HAP-1 (cell line): ENCODE data around the gene DNAH14.
"Not testable (repeated sequence)": the region's sequence is repeated elsewhere in the genome, so short reads cannot be mapped to it uniquely, and the experiment has no call there.

Experiments
- DNase-seq, 2 experiments: peaks; one replicate each; pipeline ENCODE4 v3.0.0-alpha.2; 2016 to 2020; ENCODE audit warnings: low spot score in 2 of 2
- H3K27me3 ChIP-seq: fragments of 250-450 bp; sonication (Bioruptor Pico); 2 replicates; pipeline ENCODE4 v1.5.1; 2020; ENCODE audit warnings: low read depth, mild to moderate bottlenecking, moderate library complexity
- H3K36me3 ChIP-seq: fragments of 250-450 bp; sonication (Bioruptor Pico); replicated peaks from 2 replicates; pipeline ENCODE4 v1.5.1; 2020; ENCODE audit warnings: mild to moderate bottlenecking
- H3K4me1 ChIP-seq: fragments of 250-450 bp; sonication (Bioruptor Pico); 2 replicates; pipeline ENCODE4 v1.5.1; 2020; ENCODE audit warnings: mild to moderate bottlenecking
- H3K4me3 ChIP-seq: fragments of 250-450 bp; sonication (Bioruptor Pico); 2 replicates; pipeline ENCODE4 v1.5.1; 2020; ENCODE audit warnings: mild to moderate bottlenecking, moderate library complexity
- H3K9me3 ChIP-seq: fragments of 250-450 bp; sonication (Bioruptor Pico); 2 replicates; pipeline ENCODE4 v1.5.1; 2020; ENCODE audit warnings: mild to moderate bottlenecking, moderate library complexity
- in situ Hi-C: fragments of 300-500 bp; cut with MboI; formaldehyde crosslinking; loops from 3 replicates; pipeline ENCODE4 v1.14.3; 2020; ENCODE audit warnings: low sequenced_read_pairs, inconsistent platforms, mixed read lengths

DNAH14 gene

DNA sequence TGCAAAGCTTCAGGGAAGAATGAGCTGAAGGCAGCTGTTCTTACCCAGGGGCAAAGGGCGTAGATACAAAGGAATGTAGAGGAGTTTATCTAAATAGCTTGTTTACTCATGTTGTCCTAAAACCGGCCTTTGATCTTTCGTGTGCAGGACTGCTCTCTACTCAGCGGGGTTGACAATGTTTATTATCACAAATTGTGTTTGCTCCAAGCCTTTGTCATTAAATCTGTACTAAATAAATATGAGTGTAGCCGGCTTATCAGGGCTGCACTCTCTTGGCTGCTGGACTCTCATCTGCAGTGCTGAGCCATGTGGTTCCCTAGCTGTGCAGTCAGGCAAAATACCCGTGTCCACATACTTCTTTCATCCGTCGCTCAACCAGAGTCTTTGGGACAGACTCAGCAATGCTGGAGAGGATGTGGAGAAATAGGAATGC is 299.4 kb downstream of the DNAH14 start:
- no peaks in the 10 kb centered on the region for H3K9me3 ChIP-seq
- no peaks in the 10 kb centered on the region for H3K36me3 ChIP-seq
- no peak overlapping the region for H3K4me3 ChIP-seq
- no peak for DNase-seq
- H3K27me3 ChIP-seq, result no peaks in the 10 kb centered on the region
- no peaks in the 10 kb centered on the region for H3K4me1 ChIP-seq
- in situ Hi-C loops, result no loop called here

DNA sequence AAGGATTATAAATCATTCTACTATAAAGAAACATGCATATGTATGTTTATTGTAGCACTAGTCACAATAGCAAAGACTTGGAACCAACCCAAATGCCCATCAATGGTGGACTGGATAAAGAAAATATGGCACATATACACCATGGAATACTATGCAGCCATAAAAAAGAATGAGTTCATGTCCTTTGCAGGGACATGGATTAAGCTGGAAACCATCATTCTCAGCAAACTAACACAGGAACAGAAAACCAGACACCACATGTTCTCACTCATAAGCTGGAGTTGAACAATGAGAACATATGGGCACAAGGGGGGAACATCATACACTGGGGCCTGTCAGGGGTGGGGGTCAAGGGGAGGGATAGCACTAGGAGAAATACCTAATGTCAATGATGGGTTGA is 300.0 kb downstream of the DNAH14 start:
- H3K9me3 ChIP-seq, H3K4me1 ChIP-seq, H3K27me3 ChIP-seq, DNase-seq, H3K4me3 ChIP-seq, H3K36me3 ChIP-seq, in situ Hi-C loops: not testable (repeated sequence)

DNA sequence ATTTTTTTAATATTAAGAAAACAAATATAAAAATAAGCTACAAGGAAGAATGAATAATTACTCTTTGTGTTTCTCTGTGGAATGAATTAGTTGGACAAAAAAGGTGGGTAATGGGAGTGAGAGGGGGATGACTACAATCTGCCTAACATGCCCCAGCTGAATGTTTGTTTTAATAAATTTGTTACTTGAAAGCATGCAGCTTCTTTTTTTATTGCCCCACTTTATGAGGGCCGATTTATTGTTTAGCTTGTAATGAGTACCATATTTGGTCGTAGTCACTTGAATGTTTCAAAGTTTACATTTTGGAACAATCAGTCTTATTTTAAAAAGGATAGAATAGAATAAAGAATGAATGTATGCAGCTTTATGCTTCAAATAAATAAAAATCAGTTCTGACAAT is 301.0 kb downstream of the DNAH14 start:
- H3K27me3 ChIP-seq, result no peaks in the 10 kb centered on the region
- no peaks in the 10 kb centered on the region for H3K9me3 ChIP-seq
- no peaks in the 10 kb centered on the region for H3K36me3 ChIP-seq
- in situ Hi-C loops, result no loop called here
- no peaks in the 10 kb centered on the region for H3K4me1 ChIP-seq
- DNase-seq, result no peak
- H3K4me3 ChIP-seq, result no peak overlapping the region

DNA sequence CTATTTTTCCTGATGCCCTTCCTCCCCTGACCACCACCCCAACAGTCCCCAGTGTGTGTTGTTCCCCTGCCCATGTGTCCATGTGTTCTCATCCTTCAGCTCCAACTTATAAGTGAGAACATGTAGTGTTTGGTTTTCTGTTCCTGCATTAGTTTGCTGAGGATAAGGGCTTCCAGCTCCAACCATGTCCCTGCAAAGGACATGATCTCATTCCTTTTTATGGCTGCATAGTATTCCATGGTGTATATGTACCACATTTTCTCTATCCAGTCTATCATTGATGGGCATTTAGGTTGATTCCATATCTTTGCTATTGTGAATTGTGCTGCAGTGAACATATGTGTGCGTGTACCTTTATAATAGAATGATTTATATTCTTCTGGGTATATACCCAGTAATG is 303.5 kb downstream of the DNAH14 start:
- in situ Hi-C loops, DNase-seq, H3K27me3 ChIP-seq, H3K9me3 ChIP-seq, H3K4me3 ChIP-seq, H3K36me3 ChIP-seq, H3K4me1 ChIP-seq: not testable (repeated sequence)

- Histone ChIP-seq H3K36me3 (no peaks in the 10 kb centered on the region), H3K9me3 (no peaks in the 10 kb centered on the region), H3K27me3 (no peaks in the 10 kb centered on the region), H3K4me3 (no peak overlapping the region), H3K4me1 (no peaks in the 10 kb centered on the region)
- in situ Hi-C loops, result no loop called here
- DNase-seq, result no peak
Observed at GRCh38 chr1:225242611-225243010, 313.1 kb downstream of the DNAH14 start.

- Histone ChIP-seq H3K9me3 (no peaks in the 10 kb centered on the region), H3K4me3 (no peak overlapping the region), H3K27me3 (peaks cover 2% of the 10 kb centered on the region; the same call in 1 of the 2 replicates), H3K4me1 (no peaks in the 10 kb centered on the region), H3K36me3 (no peaks in the 10 kb centered on the region)
- in situ Hi-C loops, result no loop called here
- no peak for DNase-seq
Observed at GRCh38 chr1:225250432-225250831, 321.0 kb downstream of the DNAH14 start.

DNA sequence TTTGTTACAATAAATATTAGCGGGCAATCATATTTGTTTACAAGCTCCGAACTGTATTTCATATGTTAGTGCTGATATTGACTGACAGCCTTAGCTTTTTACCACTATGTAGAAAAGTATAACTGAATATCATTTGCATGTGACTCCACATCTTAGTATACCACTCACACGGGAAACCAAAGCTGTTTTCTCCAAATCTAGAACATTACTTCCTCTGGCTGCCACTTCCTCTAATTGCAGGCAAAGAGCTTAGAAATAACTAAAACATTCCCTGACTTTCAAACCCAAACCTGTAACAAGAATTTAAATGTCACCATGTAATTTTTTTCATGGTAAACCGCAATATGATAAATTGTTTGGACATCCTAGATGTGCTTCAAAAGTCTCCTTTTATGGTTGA is 323.7 kb downstream of the DNAH14 start:
- Histone ChIP-seq H3K9me3 (no peaks in the 10 kb centered on the region), H3K36me3 (no peaks in the 10 kb centered on the region), H3K4me1 (no peaks in the 10 kb centered on the region), H3K27me3 (peaks cover 2% of the 10 kb centered on the region; the same call in 1 of the 2 replicates), H3K4me3 (no peak overlapping the region)
- DNase-seq, result no peak
- in situ Hi-C loops, result no loop called here

- Histone ChIP-seq H3K36me3 (no peaks in the 10 kb centered on the region), H3K9me3 (no peaks in the 10 kb centered on the region), H3K4me1 (no peaks in the 10 kb centered on the region), H3K27me3 (peaks cover 2% of the 10 kb centered on the region; the same call in 1 of the 2 replicates), H3K4me3 (no peak overlapping the region)
- in situ Hi-C loops, result no loop called here
- no peak for DNase-seq
Observed at GRCh38 chr1:225253784-225254183, 324.3 kb downstream of the DNAH14 start.

GRCh38 chr1:225254676-225255075 is 325.2 kb downstream of the DNAH14 start:
- no peaks in the 10 kb centered on the region for H3K9me3 ChIP-seq
- H3K27me3 ChIP-seq, result peaks cover 2% of the 10 kb centered on the region; the same call in 1 of the 2 replicates
- no peaks in the 10 kb centered on the region for H3K36me3 ChIP-seq
- in situ Hi-C loops, result no loop called here
- H3K4me1 ChIP-seq, result no peaks in the 10 kb centered on the region
- no peak overlapping the region for H3K4me3 ChIP-seq
- no peak for DNase-seq

GRCh38 chr1:225257081-225257480 is 327.6 kb downstream of the DNAH14 start:
- Histone ChIP-seq H3K4me3 (no peak overlapping the region), H3K4me1 (no peaks in the 10 kb centered on the region), H3K36me3 (no peaks in the 10 kb centered on the region), H3K9me3 (no peaks in the 10 kb centered on the region), H3K27me3 (peaks cover 2% of the 10 kb centered on the region; the same call in 1 of the 2 replicates)
- no peak for DNase-seq
- in situ Hi-C loops, result no loop called here

- no peak overlapping the region for H3K4me3 ChIP-seq
- H3K36me3 ChIP-seq, result no peaks in the 10 kb centered on the region
- no peaks in the 10 kb centered on the region for H3K9me3 ChIP-seq
- H3K27me3 ChIP-seq, result no peaks in the 10 kb centered on the region
- in situ Hi-C loops, result no loop called here
- no peaks in the 10 kb centered on the region for H3K4me1 ChIP-seq
- no peak for DNase-seq
Observed at GRCh38 chr1:225258811-225259210, 329.3 kb downstream of the DNAH14 start.

DNA sequence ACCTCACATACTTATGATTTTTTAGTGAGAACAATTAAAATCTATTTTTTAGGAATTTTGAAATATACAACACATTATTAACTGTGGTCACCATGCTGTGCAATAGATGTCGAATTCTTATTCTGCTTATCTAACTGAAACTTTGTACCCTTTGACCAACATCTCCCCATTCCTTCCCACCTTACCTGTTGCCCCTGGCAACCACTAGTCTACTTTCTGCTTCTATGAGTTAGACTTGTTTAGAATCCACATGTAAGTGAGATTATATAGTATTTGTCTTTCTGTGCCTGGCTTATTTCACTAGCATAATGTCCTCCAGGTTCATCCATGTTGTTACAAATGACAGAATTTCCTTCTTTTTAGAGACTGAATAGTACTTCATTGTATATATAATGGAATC is 330.1 kb downstream of the DNAH14 start:
- Histone ChIP-seq H3K4me3 (no peak overlapping the region), H3K36me3 (no peaks in the 10 kb centered on the region), H3K9me3 (no peaks in the 10 kb centered on the region), H3K27me3 (no peaks in the 10 kb centered on the region), H3K4me1 (no peaks in the 10 kb centered on the region)
- no peak for DNase-seq
- in situ Hi-C loops, result no loop called here

DNA sequence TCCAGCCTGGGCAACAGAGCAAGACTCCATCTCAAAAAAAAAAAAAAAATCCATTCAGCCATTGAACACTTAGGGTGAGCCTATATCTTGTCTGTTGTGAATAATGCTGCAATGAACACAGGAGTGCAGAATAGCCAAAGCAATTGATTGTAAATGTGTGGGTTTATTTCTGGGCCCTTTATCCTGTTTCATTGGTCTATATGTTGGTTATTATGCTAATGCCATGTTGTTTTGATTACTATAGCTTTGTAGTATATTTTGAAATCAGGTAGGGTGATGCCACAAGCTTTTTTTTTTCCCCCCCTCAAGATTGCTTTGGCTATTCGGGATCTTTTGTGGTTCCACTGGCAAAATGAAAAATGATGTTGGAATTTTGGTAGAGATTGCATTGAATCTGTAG is 330.8 kb downstream of the DNAH14 start:
- no peak for DNase-seq
- Histone ChIP-seq H3K36me3 (no peaks in the 10 kb centered on the region), H3K4me1 (no peaks in the 10 kb centered on the region), H3K9me3 (no peaks in the 10 kb centered on the region), H3K27me3 (no peaks in the 10 kb centered on the region), H3K4me3 (no peak overlapping the region)
- in situ Hi-C loops, result no loop called here

DNA sequence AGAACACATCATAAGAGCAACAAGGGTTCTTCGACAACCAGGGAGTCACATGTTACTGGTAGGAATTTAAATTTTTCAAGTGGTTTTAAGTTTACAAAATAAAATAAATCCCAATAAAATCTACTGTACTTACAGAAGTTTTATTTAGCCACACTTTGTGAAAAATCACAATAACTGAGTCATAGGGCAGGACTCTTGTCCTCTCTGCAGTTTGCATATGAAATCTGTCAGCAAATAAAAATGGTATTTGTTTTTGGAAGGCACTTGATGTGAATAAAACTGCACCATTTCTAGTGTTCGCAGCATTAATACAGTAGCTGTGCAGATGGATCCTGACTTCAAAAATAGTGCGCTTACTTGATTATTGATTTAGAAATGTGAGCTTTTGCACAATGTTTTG is 348.0 kb downstream of the DNAH14 start:
- Histone ChIP-seq H3K36me3 (no peaks in the 10 kb centered on the region), H3K27me3 (no peaks in the 10 kb centered on the region), H3K4me1 (no peaks in the 10 kb centered on the region; the same call in 1 of the 2 replicates), H3K4me3 (no peak overlapping the region), H3K9me3 (0 out of 2 replicates have a peak, but pooled peaks cover 2% of the 10 kb centered on the region)
- DNase-seq, result no peak
- in situ Hi-C loops, result no loop called here

DNA sequence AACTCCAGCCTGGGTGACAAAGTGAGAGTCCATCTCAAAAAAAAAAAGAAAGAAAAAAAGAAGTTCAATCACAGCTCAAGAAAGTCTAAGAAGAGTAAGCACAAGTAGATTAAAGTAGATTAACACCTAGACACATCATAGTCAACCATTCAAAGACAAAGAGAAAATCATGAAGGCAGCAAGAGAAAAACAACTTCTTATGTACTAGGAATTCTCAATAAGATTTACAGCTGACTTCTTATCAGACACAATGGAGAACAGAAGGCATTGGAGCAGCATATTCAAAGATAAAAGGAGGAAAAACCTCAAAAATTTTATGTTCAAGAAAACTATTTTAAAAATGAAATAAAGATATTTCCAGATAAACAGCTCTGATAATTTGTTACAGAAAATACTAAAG is 351.1 kb downstream of the DNAH14 start:
- H3K36me3 ChIP-seq, result no peaks in the 10 kb centered on the region
- in situ Hi-C loops, result no loop called here
- H3K4me1 ChIP-seq, result no peaks in the 10 kb centered on the region; the same call in 1 of the 2 replicates
- H3K27me3 ChIP-seq, result no peaks in the 10 kb centered on the region
- no peak overlapping the region for H3K4me3 ChIP-seq
- DNase-seq, result no peak
- H3K9me3 ChIP-seq, result 0 out of 2 replicates have a peak, but pooled peaks cover 2% of the 10 kb centered on the region
